Choroid plexus epithelial cell (primary cell): Measurements from ENCODE around the gene ZNRF2.

ENCODE experiments used
- DNase-seq: peaks from one replicate; pipeline ENCODE4 v3.0.0-alpha.2; 2010; ENCODE audit warnings: low read depth
- H3K4me3 ChIP-seq: 2 replicates; pipeline ENCODE4 v1.5.1; 2011; ENCODE audit warnings: low read depth, mild to moderate bottlenecking, control low read depth, low read length, moderate library complexity
- TF ChIP-seq, protein P1 (sequence below): conservative IDR thresholded peaks from 2 replicates; pipeline ENCODE4 v1.5.1; 2011; ENCODE audit warnings: low read depth, mild to moderate bottlenecking, control low read depth, inconsistent platforms, low read length, moderate library complexity

Gene ZNRF2

DNA sequence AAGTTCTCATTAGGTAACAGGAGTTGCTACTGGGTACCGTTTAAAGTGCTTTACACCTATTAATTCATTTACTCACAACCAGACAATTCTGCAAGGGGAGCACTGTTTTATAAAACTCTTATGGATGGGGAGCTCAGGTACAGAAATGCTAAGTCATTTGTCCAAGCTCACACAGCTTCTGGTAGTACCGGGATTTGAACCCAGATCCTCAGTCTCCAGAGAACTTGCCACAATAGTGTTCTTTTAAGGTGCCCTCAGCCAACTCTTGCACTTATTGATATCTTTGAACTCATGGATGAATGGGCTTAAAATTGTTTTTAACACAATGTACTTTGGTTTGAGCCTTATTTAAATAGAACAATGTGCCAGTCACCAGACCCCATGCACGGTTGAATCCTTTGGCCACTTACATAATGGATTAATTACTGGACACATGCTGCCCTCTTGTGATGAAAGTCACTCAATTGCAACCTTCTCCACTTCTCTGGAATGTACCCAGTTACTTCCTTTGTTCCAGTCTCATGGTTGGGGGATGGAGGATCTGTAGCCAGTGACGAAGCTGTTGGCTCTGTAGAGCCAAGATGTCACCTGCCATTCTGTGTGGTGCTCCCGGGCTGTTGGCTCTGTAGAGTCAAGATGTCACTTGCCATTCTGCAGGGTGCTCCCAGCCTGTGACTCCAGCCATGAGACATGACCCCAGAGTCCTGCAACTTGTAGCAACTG is 128.5 kb downstream of the ZNRF2 start:
- TF ChIP-seq, protein P1, sequence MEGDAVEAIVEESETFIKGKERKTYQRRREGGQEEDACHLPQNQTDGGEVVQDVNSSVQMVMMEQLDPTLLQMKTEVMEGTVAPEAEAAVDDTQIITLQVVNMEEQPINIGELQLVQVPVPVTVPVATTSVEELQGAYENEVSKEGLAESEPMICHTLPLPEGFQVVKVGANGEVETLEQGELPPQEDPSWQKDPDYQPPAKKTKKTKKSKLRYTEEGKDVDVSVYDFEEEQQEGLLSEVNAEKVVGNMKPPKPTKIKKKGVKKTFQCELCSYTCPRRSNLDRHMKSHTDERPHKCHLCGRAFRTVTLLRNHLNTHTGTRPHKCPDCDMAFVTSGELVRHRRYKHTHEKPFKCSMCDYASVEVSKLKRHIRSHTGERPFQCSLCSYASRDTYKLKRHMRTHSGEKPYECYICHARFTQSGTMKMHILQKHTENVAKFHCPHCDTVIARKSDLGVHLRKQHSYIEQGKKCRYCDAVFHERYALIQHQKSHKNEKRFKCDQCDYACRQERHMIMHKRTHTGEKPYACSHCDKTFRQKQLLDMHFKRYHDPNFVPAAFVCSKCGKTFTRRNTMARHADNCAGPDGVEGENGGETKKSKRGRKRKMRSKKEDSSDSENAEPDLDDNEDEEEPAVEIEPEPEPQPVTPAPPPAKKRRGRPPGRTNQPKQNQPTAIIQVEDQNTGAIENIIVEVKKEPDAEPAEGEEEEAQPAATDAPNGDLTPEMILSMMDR, result peak; percentile 71
- peak; percentile 91 for DNase-seq
- no peak overlapping the region for H3K4me3 ChIP-seq

DNA sequence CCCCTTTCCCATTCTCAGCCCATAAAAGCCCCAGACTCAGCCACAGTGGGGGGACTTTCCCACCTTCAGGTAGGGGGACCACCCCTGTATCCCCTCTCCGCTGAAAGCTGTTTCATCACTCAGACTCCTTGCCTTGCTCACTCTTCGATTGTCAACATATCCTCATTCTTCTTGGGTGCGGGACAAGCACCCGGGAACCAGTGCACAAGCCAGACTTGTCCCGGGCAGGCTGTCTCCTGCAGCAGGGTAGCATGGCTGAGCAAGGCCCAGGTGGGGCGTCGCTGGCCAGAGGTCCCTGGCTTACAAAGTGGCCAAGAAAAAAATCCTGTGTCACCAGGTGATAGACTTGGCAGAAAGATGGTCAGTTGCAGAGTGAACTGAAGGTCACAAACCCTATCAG is 129.5 kb downstream of the ZNRF2 start:
- DNase-seq, result no peak
- TF ChIP-seq, protein P1, result no peak
- no peak overlapping the region for H3K4me3 ChIP-seq
